ENCODE data around the gene APAF1. TPM values are rescaled to one million over a fixed set of nuclear protein-coding genes. Genes with fewer than 3 reads are reported as not detected.

APAF1 gene
- total RNA-seq, 1 donor from 2014 or later, result 45.9 TPM

DNA sequence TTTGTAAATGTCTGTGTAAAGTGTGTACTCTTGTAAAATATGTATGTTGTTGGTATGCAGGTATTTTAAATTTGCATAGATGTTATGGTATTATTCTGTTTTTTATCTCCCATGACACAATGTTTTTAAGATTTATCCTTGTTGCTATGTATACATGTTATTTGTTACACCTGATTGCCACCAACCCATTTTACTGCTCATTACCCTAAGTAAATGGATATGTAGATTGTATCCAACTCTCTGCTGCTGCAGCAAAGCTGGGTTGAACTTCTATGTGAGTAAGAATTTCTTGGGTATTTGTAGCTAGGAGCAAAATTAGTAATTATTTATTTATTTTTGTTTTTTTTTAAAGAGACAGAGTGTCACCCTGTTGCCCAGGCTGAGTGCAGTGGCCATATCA is 6.2 kb downstream of the APAF1 start:
- no peak for DNase-seq (ENCODE audit: low spot score)
- TF ChIP-seq, protein P1, sequence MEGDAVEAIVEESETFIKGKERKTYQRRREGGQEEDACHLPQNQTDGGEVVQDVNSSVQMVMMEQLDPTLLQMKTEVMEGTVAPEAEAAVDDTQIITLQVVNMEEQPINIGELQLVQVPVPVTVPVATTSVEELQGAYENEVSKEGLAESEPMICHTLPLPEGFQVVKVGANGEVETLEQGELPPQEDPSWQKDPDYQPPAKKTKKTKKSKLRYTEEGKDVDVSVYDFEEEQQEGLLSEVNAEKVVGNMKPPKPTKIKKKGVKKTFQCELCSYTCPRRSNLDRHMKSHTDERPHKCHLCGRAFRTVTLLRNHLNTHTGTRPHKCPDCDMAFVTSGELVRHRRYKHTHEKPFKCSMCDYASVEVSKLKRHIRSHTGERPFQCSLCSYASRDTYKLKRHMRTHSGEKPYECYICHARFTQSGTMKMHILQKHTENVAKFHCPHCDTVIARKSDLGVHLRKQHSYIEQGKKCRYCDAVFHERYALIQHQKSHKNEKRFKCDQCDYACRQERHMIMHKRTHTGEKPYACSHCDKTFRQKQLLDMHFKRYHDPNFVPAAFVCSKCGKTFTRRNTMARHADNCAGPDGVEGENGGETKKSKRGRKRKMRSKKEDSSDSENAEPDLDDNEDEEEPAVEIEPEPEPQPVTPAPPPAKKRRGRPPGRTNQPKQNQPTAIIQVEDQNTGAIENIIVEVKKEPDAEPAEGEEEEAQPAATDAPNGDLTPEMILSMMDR (IDR thresholded peaks at IDR 0.05; ENCODE audit: unreplicated experiment), result no peak
- Mint-ChIP-seq H3K4me1 (ENCODE audit: unreplicated experiment) (peaks cover 14% of the 10 kb centered on the region), H3K9me3 (ENCODE audit: unreplicated experiment) (no peaks in the 10 kb centered on the region), H3K36me3 (ENCODE audit: low read depth, unreplicated experiment) (peaks cover 22% of the 10 kb centered on the region), H3K4me3 (ENCODE audit: unreplicated experiment) (no peak overlapping the region), H3K27ac (ENCODE audit: unreplicated experiment) (no peak overlapping the region), H3K27me3 (ENCODE audit: unreplicated experiment) (peaks cover 2% of the 10 kb centered on the region)

GRCh38 chr12:98653866-98654493 is 8.9 kb downstream of the APAF1 start:
- H3K4me3 Mint-ChIP-seq (ENCODE audit: unreplicated experiment), result no peak overlapping the region
- peaks cover 2% of the 10 kb centered on the region for H3K27me3 Mint-ChIP-seq (ENCODE audit: unreplicated experiment)
- no peak for DNase-seq (ENCODE audit: low spot score)
- TF ChIP-seq, protein P1 (IDR thresholded peaks at IDR 0.05; ENCODE audit: unreplicated experiment), result peak; percentile 47
- H3K9me3 Mint-ChIP-seq (ENCODE audit: unreplicated experiment), result no peaks in the 10 kb centered on the region
- peaks cover 38% of the 10 kb centered on the region for H3K36me3 Mint-ChIP-seq (ENCODE audit: low read depth, unreplicated experiment)
- peaks cover 17% of the 10 kb centered on the region for H3K4me1 Mint-ChIP-seq (ENCODE audit: unreplicated experiment)
- no peak overlapping the region for H3K27ac Mint-ChIP-seq (ENCODE audit: unreplicated experiment)

DNA sequence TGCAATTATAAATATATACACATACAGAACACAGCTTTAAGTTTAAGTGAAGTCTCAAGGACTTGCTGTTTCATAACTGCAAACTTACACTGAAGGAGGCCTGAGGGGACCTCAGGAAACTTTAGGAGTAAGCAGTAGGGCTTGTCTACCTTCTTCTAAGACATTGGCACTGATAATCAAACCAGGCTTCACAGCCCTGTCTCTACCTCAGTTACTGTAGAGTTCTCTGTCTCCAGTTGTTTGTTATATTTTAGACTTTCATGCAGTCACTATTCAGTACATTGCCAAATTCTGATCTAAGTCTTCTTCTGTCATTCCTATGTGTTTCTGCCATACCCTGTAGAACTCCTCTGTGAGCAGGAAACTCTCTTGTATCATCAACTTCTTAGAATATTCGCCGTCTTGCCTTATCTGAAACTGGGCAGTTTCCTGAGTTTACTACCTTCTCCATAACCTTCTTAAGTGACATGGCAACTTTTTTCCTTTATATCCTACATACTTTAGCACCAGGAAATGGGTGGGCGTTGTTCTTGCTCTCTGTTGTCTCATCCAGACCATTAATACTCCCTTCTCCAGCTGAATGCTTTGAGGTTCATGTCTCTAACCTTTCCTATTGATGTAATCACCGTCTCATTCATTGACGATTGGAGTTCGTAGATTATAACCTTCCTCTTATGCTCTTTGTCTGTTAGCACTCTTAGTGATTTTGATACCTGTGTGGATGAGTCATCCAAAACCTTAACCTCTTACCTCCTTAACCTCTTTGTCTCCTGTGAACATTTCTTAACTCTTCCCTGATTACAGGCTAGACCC is 11.4 kb downstream of the APAF1 start:
- DNase-seq (ENCODE audit: low spot score), result no peak
- peak overlapping the region; percentile 2 for H3K27ac Mint-ChIP-seq (ENCODE audit: unreplicated experiment)
- TF ChIP-seq, protein P1 (IDR thresholded peaks at IDR 0.05; ENCODE audit: unreplicated experiment), result no peak
- H3K9me3 Mint-ChIP-seq (ENCODE audit: unreplicated experiment), result no peaks in the 10 kb centered on the region
- H3K36me3 Mint-ChIP-seq (ENCODE audit: low read depth, unreplicated experiment), result peaks cover 20% of the 10 kb centered on the region
- H3K27me3 Mint-ChIP-seq (ENCODE audit: unreplicated experiment), result no peaks in the 10 kb centered on the region
- peaks cover 9% of the 10 kb centered on the region for H3K4me1 Mint-ChIP-seq (ENCODE audit: unreplicated experiment)
- no peak overlapping the region for H3K4me3 Mint-ChIP-seq (ENCODE audit: unreplicated experiment)

GRCh38 chr12:98660521-98660920 is 15.4 kb downstream of the APAF1 start:
- no peak overlapping the region for H3K4me3 Mint-ChIP-seq (ENCODE audit: unreplicated experiment)
- peaks cover 23% of the 10 kb centered on the region for H3K36me3 Mint-ChIP-seq (ENCODE audit: low read depth, unreplicated experiment)
- H3K4me1 Mint-ChIP-seq (ENCODE audit: unreplicated experiment), result peaks cover 9% of the 10 kb centered on the region

More at GRCh38 chr12:98660521-98660920, 15.4 kb downstream of the APAF1 start:
- Mint-ChIP-seq H3K27ac (ENCODE audit: unreplicated experiment) (no peak overlapping the region), H3K27me3 (ENCODE audit: unreplicated experiment) (no peaks in the 10 kb centered on the region), H3K9me3 (ENCODE audit: unreplicated experiment) (no peaks in the 10 kb centered on the region)
- TF ChIP-seq, protein P1 (IDR thresholded peaks at IDR 0.05; ENCODE audit: unreplicated experiment), result no peak
- DNase-seq (ENCODE audit: low spot score), result no peak
